Measurements from ENCODE around the gene PRXL2B.
"Not testable (repeated sequence)": the region's sequence is repeated elsewhere in the genome, so short reads cannot be mapped to it uniquely, and the experiment has no call there.

The PRXL2B gene

GRCh38 chr1:2566101-2567045, 20.2 kb upstream of the PRXL2B start:
- DNase-seq = no peak

GRCh38 chr1:2567083-2567679, 19.4 kb upstream of the PRXL2B start:
- no peak for DNase-seq

- DNase-seq = not testable (repeated sequence)
These were observed 18.3 kb upstream of the PRXL2B start for GRCh38 chr1:2568187-2568816.

GRCh38 chr1:2569060-2569459, 17.5 kb upstream of the PRXL2B start:
- DNase-seq = no peak

- DNase-seq = not testable (repeated sequence)
These were observed 16.9 kb upstream of the PRXL2B start for GRCh38 chr1:2569703-2570102.

- no peak for DNase-seq
These were observed 16.2 kb upstream of the PRXL2B start for GRCh38 chr1:2570332-2570731.

GRCh38 chr1:2571348-2571747, 15.2 kb upstream of the PRXL2B start:
- DNase-seq = no peak

GRCh38 chr1:2573250-2573920, 13.2 kb upstream of the PRXL2B start:
- no peak for DNase-seq

- no peak for DNase-seq
These were observed 12.2 kb upstream of the PRXL2B start for GRCh38 chr1:2574350-2574749.

- DNase-seq = no peak
These were observed 10.5 kb upstream of the PRXL2B start for GRCh38 chr1:2575801-2576663.

- DNase-seq = not testable (repeated sequence)
These were observed 9.0 kb upstream of the PRXL2B start for GRCh38 chr1:2577565-2578075.

GRCh38 chr1:2578758-2579118, 7.8 kb upstream of the PRXL2B start:
- no peak for DNase-seq

GRCh38 chr1:2580691-2581090, 5.9 kb upstream of the PRXL2B start:
- no peak for DNase-seq

- DNase-seq = no peak
These were observed 4.2 kb upstream of the PRXL2B start for GRCh38 chr1:2582391-2582790.

GRCh38 chr1:2583331-2583791, 3.2 kb upstream of the PRXL2B start:
- no peak for DNase-seq

- DNase-seq = no peak
These were observed 2.7 kb upstream of the PRXL2B start for GRCh38 chr1:2583871-2584351.

GRCh38 chr1:2584686-2585317, 1.8 kb upstream of the PRXL2B start:
- no peak for DNase-seq

GRCh38 chr1:2585318-2586092, 1.1 kb upstream of the PRXL2B start:
- DNase-seq = no peak

- no peak for DNase-seq
These were observed 688 bp downstream of the PRXL2B start for GRCh38 chr1:2587071-2587859.
